Dermis microvascular lymphatic vessel endothelial cell (primary cell): Measurements from ENCODE around the gene NHSL1. TPM values are rescaled to one million over a fixed set of nuclear protein-coding genes. Genes with fewer than 3 reads are reported as not detected.

ENCODE experiments used
- DNase-seq, 2 donors: peaks; one replicate each; pipeline versions ENCODE4 v3.0.0 to v3.0.0-alpha.2; 2010; ENCODE audit warnings: low read depth in 2 of 2
- total RNA-seq: library from RNA; depleted of rRNA; stranded (reverse); fragments of >200 nt; gene quantifications from 2 replicates; pipeline ENCODE4 v1.2.1, GENCODE V29; 2014

The NHSL1 gene
- total RNA-seq, 1 donor from 2014 or later = 25.2 TPM

DNA sequence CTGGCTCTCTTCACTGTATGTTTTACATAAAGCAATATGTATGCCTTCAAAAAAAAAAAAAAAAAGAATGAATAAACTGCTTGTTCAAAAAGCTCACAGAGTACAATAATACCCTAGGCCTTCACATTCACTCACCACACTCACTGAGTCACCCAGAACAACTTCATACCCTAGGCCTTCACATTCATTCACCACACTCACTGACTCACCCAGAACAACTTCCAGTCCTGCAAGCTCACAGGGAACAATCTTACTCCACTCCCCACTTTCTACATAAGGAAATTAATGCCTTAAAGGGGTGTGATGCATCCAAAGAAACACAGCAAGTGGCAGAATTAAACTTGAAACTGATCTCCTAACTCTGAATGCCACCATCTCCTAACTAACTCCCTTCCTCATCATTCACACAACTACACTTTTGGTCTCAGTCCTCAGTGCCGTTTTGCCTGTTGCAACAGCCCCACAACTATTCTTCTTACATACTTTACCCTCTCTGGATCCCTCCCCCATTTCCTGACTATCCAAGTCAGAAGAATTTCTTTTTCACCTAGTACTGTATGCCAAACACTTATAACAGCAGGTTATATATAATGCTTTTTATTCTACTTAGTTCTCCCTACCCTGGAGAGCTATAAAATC, 34.2 kb downstream of the NHSL1 start:
- DNase-seq = peak in 1 of 2 donors; percentile 85

DNA sequence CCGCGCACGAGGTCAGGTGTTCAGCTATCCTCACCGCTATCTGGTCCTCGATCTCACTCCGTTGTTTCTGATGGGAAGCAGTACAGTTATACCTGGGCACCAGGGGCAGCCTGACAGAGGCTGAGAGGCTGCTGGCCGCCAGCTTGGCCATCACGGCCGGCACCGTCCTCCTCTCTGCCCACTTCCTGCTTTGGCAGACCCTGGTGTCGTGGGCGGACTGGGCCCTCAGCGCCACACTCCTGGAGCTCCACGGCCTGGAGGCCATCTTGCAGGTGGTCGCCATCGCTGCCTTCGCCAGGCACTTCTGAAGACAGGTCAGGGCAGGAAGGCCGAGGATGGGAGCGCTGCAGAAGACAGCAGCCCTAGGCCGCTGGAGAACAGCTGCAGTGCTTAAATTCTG, 35.2 kb downstream of the NHSL1 start:
- no peak for DNase-seq

DNA sequence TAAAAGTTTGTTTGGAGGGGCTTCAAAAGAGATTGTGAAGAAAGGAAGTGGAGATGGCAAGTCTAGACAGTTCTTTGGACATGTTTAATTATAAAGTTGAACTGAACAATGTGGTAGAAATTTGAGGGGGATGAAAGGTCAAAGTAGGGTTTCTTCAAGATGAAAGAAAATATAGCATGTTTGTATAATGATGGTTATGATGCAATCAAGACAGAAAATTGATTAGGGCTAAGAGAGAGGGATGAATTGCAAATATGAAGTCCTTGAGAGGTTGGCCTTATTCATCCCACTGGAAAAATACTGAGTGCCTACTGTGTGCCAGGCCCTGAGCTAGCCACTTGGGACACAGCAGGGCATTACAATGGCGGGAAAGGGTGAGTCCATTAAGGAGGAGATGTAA, 37.6 kb downstream of the NHSL1 start:
- DNase-seq = no peak

DNA sequence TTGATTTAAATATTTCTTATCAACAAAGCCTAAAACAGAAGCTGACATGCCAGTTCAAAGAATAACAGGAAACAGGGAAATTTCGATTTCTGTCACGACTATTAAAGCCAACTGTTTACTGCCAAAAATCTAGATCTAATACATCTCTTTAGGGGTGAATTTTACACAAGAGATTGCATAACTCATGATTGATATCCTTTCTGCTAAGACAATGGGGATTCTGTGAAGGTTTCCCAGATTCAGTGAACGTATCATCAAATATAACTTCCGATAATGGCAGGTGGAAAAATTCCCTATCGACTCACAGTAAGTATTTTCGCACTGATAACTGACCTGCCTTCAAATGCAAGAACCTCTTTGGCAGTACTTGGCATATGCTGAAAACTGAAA, 42.9 kb downstream of the NHSL1 start:
- peak in 1 of 2 donors; percentile 68 for DNase-seq

DNA sequence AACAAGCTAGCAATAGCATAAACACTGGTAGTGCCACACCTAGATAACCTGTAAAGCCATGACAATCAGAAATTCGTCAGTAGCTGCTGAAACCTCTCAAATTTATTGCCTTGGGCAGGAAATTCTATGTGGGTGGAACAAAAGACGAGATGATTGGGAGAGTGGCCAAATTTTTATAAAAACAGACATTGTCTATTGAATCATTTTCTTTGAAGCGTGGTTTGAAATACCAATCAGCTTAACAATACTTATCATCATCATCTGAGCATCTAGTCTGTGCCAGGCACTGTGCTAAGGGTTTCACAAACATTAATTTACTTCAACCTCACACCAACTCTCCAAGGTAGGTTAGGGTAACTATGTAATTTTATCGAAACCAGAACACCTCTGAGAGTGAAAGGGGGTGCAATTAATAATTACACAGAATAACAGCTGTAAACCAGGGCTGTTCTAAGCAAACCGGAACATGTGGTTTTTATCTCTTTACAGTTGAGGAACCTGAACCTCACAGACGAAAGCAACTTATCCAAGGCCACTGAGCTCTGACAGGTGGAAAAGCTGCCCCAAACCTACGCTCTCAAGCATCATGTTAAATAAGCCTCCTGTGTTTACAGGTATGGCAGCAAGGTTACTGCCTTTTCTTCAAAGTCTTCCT, 43.4 kb downstream of the NHSL1 start:
- peak; percentile 87 to 89 for DNase-seq

DNA sequence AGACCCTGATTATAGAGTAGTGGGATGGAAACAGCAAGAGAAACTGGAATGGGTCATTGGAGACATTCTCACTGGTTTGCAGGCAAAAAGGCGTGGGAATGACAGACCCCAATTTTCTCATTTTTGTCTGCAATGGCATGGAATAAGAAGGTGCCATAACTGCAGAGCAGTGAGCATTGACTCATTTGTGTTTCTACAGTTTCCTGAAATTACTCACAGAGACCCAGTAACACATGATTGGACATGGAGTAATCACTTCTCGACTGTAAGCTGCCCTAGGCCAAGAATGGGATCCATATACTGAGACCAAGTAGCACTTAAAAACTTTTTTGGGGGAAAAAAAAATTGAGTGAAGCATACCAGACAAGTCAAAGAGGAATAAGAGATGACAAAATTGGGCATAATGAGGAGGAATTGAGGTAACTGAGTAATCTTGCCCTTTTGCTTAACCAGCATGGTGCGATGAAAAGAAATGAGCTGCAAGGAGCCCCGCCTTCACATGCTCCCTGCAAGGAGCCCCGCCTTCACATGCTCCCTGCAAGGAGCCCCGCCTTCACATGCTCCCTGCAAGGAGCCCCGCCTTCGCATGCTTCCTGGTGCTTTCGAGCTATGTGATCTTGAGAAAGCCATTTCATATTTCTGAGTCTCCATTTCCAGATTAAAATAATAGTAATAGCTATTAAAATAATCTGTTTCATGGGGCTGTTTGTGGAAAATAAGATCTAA, 44.1 kb downstream of the NHSL1 start:
- peak in 1 of 2 donors; percentile 45 for DNase-seq

DNA sequence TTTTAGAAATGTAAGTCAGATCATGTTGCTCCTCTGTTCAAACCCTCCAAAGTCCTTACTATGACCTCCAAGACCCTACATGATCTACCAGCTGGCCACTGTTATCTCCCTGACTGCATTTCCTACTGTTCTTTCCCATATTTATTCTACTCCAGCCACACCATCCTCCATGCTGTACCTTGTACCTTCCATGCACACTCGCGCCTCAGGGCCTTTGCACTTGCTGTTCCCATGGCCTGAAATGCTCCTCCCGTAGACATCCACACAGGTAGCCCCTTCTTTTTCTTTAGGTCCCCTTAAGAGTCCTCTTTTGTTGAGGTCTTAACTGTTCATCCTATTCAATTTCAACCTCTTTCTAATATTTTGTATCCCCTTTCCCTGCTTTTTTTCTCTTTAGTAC, 48.3 kb downstream of the NHSL1 start:
- no peak for DNase-seq

DNA sequence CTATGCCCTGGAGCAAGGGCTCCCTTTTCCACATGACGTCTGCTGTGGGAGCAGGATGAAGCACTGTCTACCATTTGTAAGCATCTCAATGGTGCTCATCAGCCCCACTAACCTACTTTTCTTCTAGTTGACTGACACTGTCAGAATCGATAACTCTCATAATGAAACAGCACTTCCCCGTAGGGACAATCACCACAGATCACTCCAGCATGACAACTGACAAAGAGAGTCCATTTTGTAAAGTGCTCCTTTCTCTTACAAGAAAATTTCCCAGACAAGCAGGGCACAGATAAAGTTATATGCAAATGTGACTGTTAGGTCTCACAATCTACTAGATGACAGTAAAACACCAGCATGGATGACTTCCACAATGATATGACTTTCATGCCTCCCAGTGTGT, 48.8 kb downstream of the NHSL1 start:
- no peak for DNase-seq

DNA sequence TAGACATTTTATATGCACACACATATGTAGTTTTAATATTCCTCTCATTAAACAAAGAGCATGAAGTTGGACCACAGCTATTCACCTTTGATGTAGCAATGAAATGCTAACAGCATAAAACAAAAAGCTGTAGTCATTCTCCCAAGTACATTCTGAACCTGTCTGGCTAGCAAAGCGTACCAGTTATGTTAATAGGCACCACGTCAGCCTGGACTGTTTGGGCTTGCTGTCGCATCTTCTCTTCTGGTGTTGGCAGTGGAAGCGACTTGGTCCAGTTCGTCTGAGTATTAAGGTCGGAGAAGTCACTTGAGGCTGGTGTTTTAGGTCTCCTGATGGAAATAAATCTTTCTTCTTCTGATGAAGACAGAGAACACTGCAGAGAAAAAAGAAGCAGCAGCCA, 52.5 kb downstream of the NHSL1 start:
- no peak for DNase-seq

DNA sequence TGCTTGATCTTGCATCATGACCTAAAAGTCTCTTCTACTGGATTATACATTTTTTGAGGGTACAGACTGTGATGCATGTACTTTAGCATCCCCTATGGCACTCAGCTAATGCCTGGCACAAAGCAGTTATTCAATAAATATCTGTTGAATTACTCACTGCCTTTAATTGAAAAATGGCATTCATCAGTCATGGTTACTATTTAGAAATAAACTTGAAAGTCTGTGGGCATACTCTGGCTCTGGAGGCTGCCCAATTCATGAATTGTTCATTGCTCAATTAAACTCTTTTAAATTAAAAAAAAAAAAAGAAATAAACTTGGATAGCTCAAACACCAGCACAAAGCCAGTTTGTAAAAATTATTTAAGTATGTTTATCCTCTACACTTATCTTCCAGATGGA, 55.3 kb downstream of the NHSL1 start:
- DNase-seq = no peak

DNA sequence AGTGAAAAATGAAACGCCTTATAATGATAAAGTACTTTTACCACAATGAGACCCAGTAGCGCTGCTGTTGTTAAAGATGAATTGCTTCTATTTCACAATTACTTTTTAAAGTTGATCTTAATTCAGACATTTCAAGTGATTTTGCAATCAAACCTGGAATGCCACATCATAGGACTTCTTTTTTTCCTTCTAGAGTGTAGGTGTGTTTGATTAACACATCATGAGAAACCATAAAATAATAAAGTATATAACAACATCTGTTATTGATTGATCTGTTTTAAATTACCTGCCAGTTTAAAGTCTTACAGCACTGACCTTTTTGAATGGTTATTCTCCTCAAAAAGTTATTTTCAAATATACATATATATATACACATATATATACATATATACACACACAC, 56.6 kb downstream of the NHSL1 start:
- DNase-seq = no peak

DNA sequence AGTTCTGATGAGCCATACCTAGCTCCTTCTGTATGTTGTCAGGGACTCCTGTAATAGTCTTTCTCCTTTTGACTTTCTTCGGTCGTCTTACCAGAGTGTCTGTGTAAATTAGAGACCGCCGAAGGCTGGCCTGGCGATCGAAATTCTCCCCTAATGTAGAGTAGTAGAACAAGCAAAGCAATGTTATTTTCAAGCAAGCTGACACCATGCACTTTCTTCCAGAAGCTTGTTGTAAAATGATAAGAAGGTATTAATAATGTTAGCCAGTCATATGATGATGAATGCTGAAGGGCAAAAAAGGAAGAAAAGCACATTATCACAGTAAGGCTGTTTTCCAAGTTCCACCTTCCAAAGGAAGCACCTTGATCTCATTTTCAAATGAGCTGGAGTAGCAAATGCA, 57.3 kb downstream of the NHSL1 start:
- peak in 1 of 2 donors; percentile 37 for DNase-seq

DNA sequence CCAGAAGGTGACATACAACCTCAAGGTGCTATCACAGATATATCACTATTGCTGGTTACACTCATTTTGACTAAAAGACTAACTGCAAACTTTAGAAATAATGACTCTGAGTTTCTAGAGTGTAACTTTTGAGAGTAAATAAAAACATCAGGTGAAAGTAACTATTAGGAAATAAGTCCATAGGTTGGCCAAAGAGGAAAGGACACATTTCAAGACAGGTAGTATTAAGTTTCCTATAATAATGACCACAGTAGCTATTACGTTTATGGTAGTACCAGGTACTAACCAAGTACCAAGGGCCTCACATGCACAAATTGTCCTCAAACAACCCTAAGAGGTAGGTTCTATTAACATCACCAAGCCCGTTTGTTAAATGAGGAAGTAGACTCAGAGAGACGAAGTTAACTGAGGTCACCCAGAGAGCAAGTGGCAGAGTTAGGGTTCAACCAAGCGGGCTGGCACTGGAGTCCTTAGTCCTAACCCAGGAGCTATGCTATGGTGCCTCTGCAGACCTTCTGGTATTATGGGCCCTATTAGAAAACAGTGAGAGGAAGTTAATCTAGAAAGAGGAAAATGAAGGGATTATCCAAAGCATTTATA, 58.4 kb downstream of the NHSL1 start:
- DNase-seq = no peak

DNA sequence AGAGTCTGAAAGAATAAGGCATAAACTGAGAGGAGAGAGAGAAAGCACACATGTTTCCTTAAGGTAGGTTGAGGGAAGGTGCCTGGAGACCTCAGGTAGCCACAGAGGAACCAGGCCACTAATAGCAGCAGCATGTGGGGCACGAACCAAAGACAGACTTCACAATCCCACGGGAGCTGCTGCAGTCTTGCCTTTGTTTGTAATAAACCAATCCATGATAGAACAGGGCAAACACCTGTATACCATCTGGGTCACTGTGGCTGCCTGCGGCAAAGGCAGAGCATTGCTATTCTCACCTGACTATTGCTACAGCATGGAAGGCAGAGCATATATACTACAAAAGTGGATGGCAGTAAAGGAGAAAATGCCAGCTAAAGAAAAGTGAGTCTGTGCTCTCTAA, 59.0 kb downstream of the NHSL1 start:
- DNase-seq = no peak

DNA sequence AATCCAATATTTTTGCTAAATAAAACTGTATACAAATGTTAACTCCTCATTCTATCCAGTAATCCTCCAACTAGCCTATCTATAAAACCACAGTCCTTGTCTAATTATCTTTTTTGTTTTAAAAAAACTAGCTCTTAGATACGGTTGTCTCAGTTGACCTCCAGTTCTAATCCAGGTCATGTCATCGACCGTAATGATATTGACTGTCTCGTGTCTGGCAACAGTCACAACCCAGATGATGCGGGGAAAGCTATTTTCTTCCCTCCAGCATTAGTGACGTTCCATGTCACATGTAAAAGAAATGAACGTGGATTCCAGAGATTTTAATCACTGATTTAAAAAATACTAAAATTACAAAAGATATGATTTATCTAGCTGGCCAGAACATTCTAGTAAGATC, 59.7 kb downstream of the NHSL1 start:
- no peak for DNase-seq

DNA sequence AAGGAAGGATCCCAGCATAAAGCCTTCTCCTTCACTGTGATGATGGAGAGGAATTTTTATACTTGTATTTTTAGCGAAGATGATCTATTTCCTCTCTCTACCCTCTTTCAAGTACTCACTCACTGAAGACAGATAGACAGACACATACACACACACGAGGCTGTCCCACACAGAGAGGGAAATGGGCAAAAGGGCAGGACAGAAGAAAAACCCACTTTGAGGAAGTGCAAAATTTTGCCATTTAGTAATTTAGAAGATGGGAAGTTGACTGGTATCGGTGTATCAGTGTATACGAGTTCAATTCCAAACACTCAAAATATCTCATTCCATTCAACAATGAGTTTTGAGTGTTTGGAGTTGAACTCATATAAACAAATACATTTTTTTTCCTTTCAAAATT, 64.4 kb downstream of the NHSL1 start:
- no peak for DNase-seq

DNA sequence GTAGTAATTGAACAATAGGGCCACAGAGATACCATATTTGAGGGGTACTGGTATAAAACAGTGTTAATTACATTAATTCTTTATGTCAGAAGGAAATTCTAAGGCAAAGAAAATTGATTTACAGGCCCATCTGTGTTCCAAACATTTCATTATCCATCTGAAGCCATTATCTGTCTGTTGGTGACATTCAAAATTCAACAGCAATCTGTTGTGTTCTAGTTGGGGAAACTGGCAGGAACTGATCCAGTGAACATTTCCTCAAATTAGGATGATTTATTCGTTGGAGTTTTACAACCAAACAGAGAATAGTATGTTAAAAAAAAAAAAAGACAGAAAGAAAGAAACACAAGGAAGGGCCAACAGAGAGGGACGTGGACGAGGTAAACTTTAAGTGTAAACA, 65.2 kb downstream of the NHSL1 start:
- no peak for DNase-seq

DNA sequence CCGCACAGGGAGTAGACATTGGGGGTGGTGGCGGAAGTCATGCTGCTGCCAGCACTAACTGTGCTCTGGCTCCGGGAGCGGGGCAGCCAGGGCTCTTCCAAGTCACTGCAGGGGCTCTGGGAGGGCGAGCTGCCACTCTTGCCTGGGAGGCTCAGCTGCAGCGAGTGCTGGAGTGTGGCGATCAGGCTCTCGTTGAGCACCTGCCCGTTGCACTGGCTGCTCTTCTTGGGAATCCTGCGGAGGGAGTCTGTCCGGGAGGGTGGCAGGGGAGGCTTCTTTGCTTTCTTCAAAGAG, 67.3 kb downstream of the NHSL1 start:
- DNase-seq = no peak

DNA sequence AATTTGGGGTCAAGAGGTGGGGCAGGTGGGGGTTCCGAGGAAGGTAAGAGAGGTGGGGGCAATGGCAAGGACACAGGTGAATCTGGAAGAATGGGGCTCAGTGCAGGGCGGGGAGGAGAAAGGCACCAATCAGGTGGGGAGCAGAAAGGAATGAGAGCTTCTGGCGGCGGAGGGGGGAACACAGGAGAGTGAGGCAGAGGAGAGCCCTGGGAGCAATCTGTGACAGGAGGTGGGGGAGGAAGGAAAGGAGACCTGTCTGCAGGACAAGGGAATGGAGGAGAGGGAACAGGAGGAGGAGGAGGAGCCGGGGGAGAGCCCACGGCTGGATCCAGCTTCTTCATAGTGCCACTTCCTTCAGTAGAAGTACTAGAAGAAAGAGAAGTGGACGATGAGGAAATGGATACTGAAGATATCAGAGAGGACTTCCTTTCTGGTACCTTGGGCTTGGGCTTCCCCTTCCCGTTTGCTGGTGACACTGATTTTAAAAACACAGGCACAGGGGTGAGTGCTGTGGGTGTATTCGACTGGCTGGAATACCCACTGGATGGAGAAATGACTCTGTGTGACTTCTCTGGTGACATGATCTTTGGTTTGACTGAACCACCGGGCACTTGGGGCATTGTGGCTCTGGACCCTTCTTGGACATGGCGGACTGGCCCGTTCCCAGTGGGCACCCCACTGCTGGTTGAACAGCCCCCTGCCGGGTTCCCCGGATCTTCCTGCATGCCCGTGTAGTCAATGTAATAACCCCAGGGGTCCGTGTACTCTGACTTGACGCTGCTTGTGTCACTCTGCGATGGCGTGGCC, 67.8 kb downstream of the NHSL1 start:
- DNase-seq = no peak

DNA sequence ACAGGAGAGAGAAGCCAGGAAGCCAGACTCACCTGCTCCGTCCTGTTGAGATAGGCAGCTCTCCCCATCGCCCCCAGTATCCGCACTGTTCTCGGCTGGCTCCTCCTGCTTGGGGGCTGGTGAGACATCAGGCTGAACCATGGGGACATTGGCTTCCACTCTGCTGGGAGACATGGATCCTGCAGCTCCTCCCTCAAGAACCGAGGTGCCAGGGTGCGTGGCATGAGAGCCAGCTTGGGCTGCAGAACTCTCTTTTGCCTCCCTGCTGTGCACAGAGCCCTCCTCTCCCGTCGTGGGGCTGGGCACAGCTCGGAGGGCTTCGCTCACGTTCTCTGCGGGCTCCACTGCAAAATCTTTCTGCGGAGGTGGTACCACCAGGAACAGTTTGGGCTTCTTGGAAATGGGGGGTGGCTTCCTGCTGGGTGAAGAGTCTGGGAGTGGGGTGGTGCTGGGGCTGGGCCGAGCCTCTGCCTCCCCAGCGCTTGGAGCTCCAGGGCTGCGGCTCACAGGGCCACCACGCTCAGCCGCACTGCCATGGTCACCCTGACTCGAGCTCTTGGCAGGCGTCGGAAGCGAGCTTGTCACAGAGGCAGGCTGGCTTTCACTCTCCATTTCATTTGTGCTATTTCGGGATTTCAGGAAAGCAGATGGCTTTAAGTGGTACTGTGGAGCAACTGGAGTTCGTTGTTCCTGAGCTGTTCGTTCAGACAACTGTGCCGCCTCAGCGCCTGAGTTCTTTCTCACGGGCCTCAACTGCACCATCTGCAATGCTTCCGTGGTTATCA, 68.7 kb downstream of the NHSL1 start:
- DNase-seq = no peak

DNA sequence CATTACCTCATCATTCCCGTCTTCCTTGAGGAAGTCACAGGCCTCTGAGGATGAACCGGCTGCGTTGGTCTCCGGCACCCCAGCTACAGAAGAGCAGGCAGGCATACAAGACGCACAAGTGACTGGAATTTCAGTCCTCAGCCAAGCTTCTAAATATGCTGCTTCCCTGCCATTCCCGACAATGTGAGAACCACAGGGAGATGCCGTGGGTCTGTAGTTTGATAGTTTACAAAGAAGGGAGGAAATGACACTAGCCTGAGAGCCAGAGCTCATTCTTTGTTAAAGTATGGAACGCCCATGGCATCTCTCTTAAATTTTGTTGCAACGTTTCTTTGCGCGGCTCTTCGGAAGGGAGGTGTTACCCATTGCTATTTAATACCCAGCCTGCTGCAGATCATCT, 69.5 kb downstream of the NHSL1 start:
- DNase-seq = no peak
